ENCODE measurements around the gene KCNIP1.

The KCNIP1 gene

GRCh38 chr5:170642066-170642735 is 138.4 kb downstream of the KCNIP1 start:
- Histone ChIP-seq H3K27ac (ENCODE audit: low read length) (no peak overlapping the region), H3K27me3 (ENCODE audit: insufficient read depth, low read length) (0 out of 2 replicates have a peak, but pooled peaks cover 4% of the 10 kb centered on the region), H3K9ac (ENCODE audit: low read depth, low read length) (no peak overlapping the region)

GRCh38 chr5:170642776-170643436 is 139.1 kb downstream of the KCNIP1 start:
- Histone ChIP-seq H3K4me3 (ENCODE audit: low read length) (no peak overlapping the region), H3K9ac (ENCODE audit: low read depth, low read length) (no peak overlapping the region), H3K27ac (ENCODE audit: low read length) (no peak overlapping the region), H3K36me3 (ENCODE audit: insufficient read depth, low read depth, low read length) (no peaks in the 10 kb centered on the region), H3K9me3 (ENCODE audit: insufficient read depth, low read depth, low read length) (no peaks in the 10 kb centered on the region), H3K4me1 (ENCODE audit: insufficient read depth, low read length) (peaks cover 8% of the 10 kb centered on the region; the same call in 1 of the 2 replicates), H3K27me3 (ENCODE audit: insufficient read depth, low read length) (0 out of 2 replicates have a peak, but pooled peaks cover 4% of the 10 kb centered on the region)

More at GRCh38 chr5:170642066-170642735, 138.4 kb downstream of the KCNIP1 start:
- no peak overlapping the region for H3K4me3 ChIP-seq (ENCODE audit: low read length)
- H3K4me1 ChIP-seq (ENCODE audit: insufficient read depth, low read length): peaks cover 8% of the 10 kb centered on the region; the same call in 1 of the 2 replicates
- no peaks in the 10 kb centered on the region for H3K9me3 ChIP-seq (ENCODE audit: insufficient read depth, low read depth, low read length)
- H3K36me3 ChIP-seq (ENCODE audit: insufficient read depth, low read depth, low read length): no peaks in the 10 kb centered on the region

- Histone ChIP-seq H3K9me3 (ENCODE audit: insufficient read depth, low read depth, low read length) (no peaks in the 10 kb centered on the region), H3K36me3 (ENCODE audit: insufficient read depth, low read depth, low read length) (no peaks in the 10 kb centered on the region), H3K9ac (ENCODE audit: low read depth, low read length) (no peak overlapping the region), H3K4me1 (ENCODE audit: insufficient read depth, low read length) (peaks cover 8% of the 10 kb centered on the region; the same call in 1 of the 2 replicates), H3K27ac (ENCODE audit: low read length) (no peak overlapping the region), H3K4me3 (ENCODE audit: low read length) (no peak overlapping the region), H3K27me3 (ENCODE audit: insufficient read depth, low read length) (0 out of 2 replicates have a peak, but pooled peaks cover 4% of the 10 kb centered on the region)
Observed at GRCh38 chr5:170643591-170643990, 139.8 kb downstream of the KCNIP1 start.

GRCh38 chr5:170644501-170644900 is 140.7 kb downstream of the KCNIP1 start:
- no peak overlapping the region for H3K9ac ChIP-seq (ENCODE audit: low read depth, low read length)
- H3K4me1 ChIP-seq (ENCODE audit: insufficient read depth, low read length): peaks cover 7% of the 10 kb centered on the region; the same call in 1 of the 2 replicates
- H3K9me3 ChIP-seq (ENCODE audit: insufficient read depth, low read depth, low read length): no peaks in the 10 kb centered on the region
- no peak overlapping the region for H3K4me3 ChIP-seq (ENCODE audit: low read length)
- no peaks in the 10 kb centered on the region for H3K36me3 ChIP-seq (ENCODE audit: insufficient read depth, low read depth, low read length)
- no peak overlapping the region for H3K27ac ChIP-seq (ENCODE audit: low read length)
- 0 out of 2 replicates have a peak, but pooled peaks cover 4% of the 10 kb centered on the region for H3K27me3 ChIP-seq (ENCODE audit: insufficient read depth, low read length)

- Histone ChIP-seq H3K27ac (ENCODE audit: low read length) (no peak overlapping the region), H3K4me3 (ENCODE audit: low read length) (no peak overlapping the region), H3K9me3 (ENCODE audit: insufficient read depth, low read depth, low read length) (no peaks in the 10 kb centered on the region), H3K9ac (ENCODE audit: low read depth, low read length) (no peak overlapping the region), H3K36me3 (ENCODE audit: insufficient read depth, low read depth, low read length) (no peaks in the 10 kb centered on the region), H3K27me3 (ENCODE audit: insufficient read depth, low read length) (no peaks in the 10 kb centered on the region), H3K4me1 (ENCODE audit: insufficient read depth, low read length) (peaks cover 9% of the 10 kb centered on the region; the same call in 1 of the 2 replicates)
Observed at GRCh38 chr5:170648541-170648940, 144.7 kb downstream of the KCNIP1 start.

- no peaks in the 10 kb centered on the region for H3K9me3 ChIP-seq (ENCODE audit: insufficient read depth, low read depth, low read length)
- no peak overlapping the region for H3K27ac ChIP-seq (ENCODE audit: low read length)
- no peaks in the 10 kb centered on the region for H3K36me3 ChIP-seq (ENCODE audit: insufficient read depth, low read depth, low read length)
- H3K27me3 ChIP-seq (ENCODE audit: insufficient read depth, low read length): no peaks in the 10 kb centered on the region
- H3K4me1 ChIP-seq (ENCODE audit: insufficient read depth, low read length): peaks cover 9% of the 10 kb centered on the region; the same call in 1 of the 2 replicates
- no peak overlapping the region for H3K9ac ChIP-seq (ENCODE audit: low read depth, low read length)
- H3K4me3 ChIP-seq (ENCODE audit: low read length): no peak overlapping the region
Observed at GRCh38 chr5:170650850-170651249, 147.0 kb downstream of the KCNIP1 start.

- H3K9me3 ChIP-seq (ENCODE audit: insufficient read depth, low read depth, low read length): no peaks in the 10 kb centered on the region
- no peak overlapping the region for H3K9ac ChIP-seq (ENCODE audit: low read depth, low read length)
- H3K27ac ChIP-seq (ENCODE audit: low read length): no peak overlapping the region
- no peak overlapping the region for H3K4me3 ChIP-seq (ENCODE audit: low read length)
- H3K4me1 ChIP-seq (ENCODE audit: insufficient read depth, low read length): peaks cover 9% of the 10 kb centered on the region; the same call in 1 of the 2 replicates
- H3K36me3 ChIP-seq (ENCODE audit: insufficient read depth, low read depth, low read length): no peaks in the 10 kb centered on the region
- H3K27me3 ChIP-seq (ENCODE audit: insufficient read depth, low read length): no peaks in the 10 kb centered on the region
Observed at GRCh38 chr5:170651604-170652277, 147.9 kb downstream of the KCNIP1 start.

- Histone ChIP-seq H3K4me1 (ENCODE audit: insufficient read depth, low read length) (peaks cover under 1% of the 10 kb centered on the region; the same call in 1 of the 2 replicates), H3K36me3 (ENCODE audit: insufficient read depth, low read depth, low read length) (no peaks in the 10 kb centered on the region), H3K9me3 (ENCODE audit: insufficient read depth, low read depth, low read length) (no peaks in the 10 kb centered on the region), H3K27me3 (ENCODE audit: insufficient read depth, low read length) (no peaks in the 10 kb centered on the region), H3K4me3 (ENCODE audit: low read length) (no peak overlapping the region), H3K9ac (ENCODE audit: low read depth, low read length) (no peak overlapping the region), H3K27ac (ENCODE audit: low read length) (no peak overlapping the region)
Observed at GRCh38 chr5:170655476-170655875, 151.7 kb downstream of the KCNIP1 start.

GRCh38 chr5:170655920-170656319 is 152.1 kb downstream of the KCNIP1 start:
- no peaks in the 10 kb centered on the region for H3K27me3 ChIP-seq (ENCODE audit: insufficient read depth, low read length)

GRCh38 chr5:170656346-170656745 is 152.5 kb downstream of the KCNIP1 start:
- no peaks in the 10 kb centered on the region for H3K9me3 ChIP-seq (ENCODE audit: insufficient read depth, low read depth, low read length)
- no peaks in the 10 kb centered on the region for H3K36me3 ChIP-seq (ENCODE audit: insufficient read depth, low read depth, low read length)
- H3K27me3 ChIP-seq (ENCODE audit: insufficient read depth, low read length): no peaks in the 10 kb centered on the region
- no peaks in the 10 kb centered on the region; the same call in 1 of the 2 replicates for H3K4me1 ChIP-seq (ENCODE audit: insufficient read depth, low read length)
- no peak overlapping the region for H3K4me3 ChIP-seq (ENCODE audit: low read length)
- no peak overlapping the region for H3K27ac ChIP-seq (ENCODE audit: low read length)
- H3K9ac ChIP-seq (ENCODE audit: low read depth, low read length): no peak overlapping the region

More at GRCh38 chr5:170655920-170656319, 152.1 kb downstream of the KCNIP1 start:
- H3K9me3 ChIP-seq (ENCODE audit: insufficient read depth, low read depth, low read length): no peaks in the 10 kb centered on the region
- H3K4me3 ChIP-seq (ENCODE audit: low read length): no peak overlapping the region
- H3K9ac ChIP-seq (ENCODE audit: low read depth, low read length): no peak overlapping the region
- H3K36me3 ChIP-seq (ENCODE audit: insufficient read depth, low read depth, low read length): no peaks in the 10 kb centered on the region
- H3K4me1 ChIP-seq (ENCODE audit: insufficient read depth, low read length): no peaks in the 10 kb centered on the region; the same call in 1 of the 2 replicates
- H3K27ac ChIP-seq (ENCODE audit: low read length): no peak overlapping the region

GRCh38 chr5:170660531-170660930 is 156.7 kb downstream of the KCNIP1 start:
- H3K27ac ChIP-seq (ENCODE audit: low read length): no peak overlapping the region

More at GRCh38 chr5:170660531-170660930, 156.7 kb downstream of the KCNIP1 start:
- Histone ChIP-seq H3K9ac (ENCODE audit: low read depth, low read length) (no peak overlapping the region), H3K4me3 (ENCODE audit: low read length) (no peak overlapping the region), H3K36me3 (ENCODE audit: insufficient read depth, low read depth, low read length) (no peaks in the 10 kb centered on the region), H3K4me1 (ENCODE audit: insufficient read depth, low read length) (no peaks in the 10 kb centered on the region), H3K9me3 (ENCODE audit: insufficient read depth, low read depth, low read length) (no peaks in the 10 kb centered on the region), H3K27me3 (ENCODE audit: insufficient read depth, low read length) (no peaks in the 10 kb centered on the region)
